ENCODE data around the gene LYPLA2. TPM values are rescaled to one million over a fixed set of nuclear protein-coding genes. Genes with fewer than 3 reads are reported as not detected.

The LYPLA2 gene
- total RNA-seq, 4 donors from 2014 or later: 52.7 to 76.9 (median 63.6) TPM

GRCh38 chr1:23804183-23804835 is 13.4 kb downstream of the LYPLA2 start:
- Histone ChIP-seq H3K27me3 (no peaks in the 10 kb centered on the region), H3K4me1 (peaks cover 19% of the 10 kb centered on the region), H3K27ac (no peak overlapping the region), H3K36me3 (peaks cover 9% of the 10 kb centered on the region), H3K4me3 (no peak overlapping the region), H3K9me3 (no peaks in the 10 kb centered on the region)
- TF ChIP-seq POLR2A (IDR thresholded peaks at IDR 0.05) (no peak), POLR2AphosphoS5 (IDR thresholded peaks at IDR 0.05) (no peak), EP300 (IDR thresholded peaks at IDR 0.05) (no peak)
- TF ChIP-seq, protein P1, sequence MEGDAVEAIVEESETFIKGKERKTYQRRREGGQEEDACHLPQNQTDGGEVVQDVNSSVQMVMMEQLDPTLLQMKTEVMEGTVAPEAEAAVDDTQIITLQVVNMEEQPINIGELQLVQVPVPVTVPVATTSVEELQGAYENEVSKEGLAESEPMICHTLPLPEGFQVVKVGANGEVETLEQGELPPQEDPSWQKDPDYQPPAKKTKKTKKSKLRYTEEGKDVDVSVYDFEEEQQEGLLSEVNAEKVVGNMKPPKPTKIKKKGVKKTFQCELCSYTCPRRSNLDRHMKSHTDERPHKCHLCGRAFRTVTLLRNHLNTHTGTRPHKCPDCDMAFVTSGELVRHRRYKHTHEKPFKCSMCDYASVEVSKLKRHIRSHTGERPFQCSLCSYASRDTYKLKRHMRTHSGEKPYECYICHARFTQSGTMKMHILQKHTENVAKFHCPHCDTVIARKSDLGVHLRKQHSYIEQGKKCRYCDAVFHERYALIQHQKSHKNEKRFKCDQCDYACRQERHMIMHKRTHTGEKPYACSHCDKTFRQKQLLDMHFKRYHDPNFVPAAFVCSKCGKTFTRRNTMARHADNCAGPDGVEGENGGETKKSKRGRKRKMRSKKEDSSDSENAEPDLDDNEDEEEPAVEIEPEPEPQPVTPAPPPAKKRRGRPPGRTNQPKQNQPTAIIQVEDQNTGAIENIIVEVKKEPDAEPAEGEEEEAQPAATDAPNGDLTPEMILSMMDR (IDR thresholded peaks at IDR 0.05): no peak
- DNase-seq (ENCODE audit: low spot score in 2 of 2): no peak
- WGBS: 83% methylated on average over 7 of the region's 7 CpGs

- whole genome bisulfite sequencing: 88% methylated on average over 2 of the region's 2 CpGs
- H3K27me3 ChIP-seq: no peaks in the 10 kb centered on the region
- H3K27ac ChIP-seq: no peak overlapping the region
- H3K4me3 ChIP-seq: no peak overlapping the region
- H3K4me1 ChIP-seq: peaks cover 14% of the 10 kb centered on the region
- TF ChIP-seq POLR2A (IDR thresholded peaks at IDR 0.05) (no peak), EP300 (IDR thresholded peaks at IDR 0.05) (no peak), POLR2AphosphoS5 (IDR thresholded peaks at IDR 0.05) (no peak)
- TF ChIP-seq, protein P1 (IDR thresholded peaks at IDR 0.05): no peak
- DNase-seq (ENCODE audit: low spot score in 2 of 2): no peak
- peaks cover 9% of the 10 kb centered on the region for H3K36me3 ChIP-seq
- H3K9me3 ChIP-seq: no peaks in the 10 kb centered on the region
These were observed 14.1 kb downstream of the LYPLA2 start for GRCh38 chr1:23805025-23805424.

DNA sequence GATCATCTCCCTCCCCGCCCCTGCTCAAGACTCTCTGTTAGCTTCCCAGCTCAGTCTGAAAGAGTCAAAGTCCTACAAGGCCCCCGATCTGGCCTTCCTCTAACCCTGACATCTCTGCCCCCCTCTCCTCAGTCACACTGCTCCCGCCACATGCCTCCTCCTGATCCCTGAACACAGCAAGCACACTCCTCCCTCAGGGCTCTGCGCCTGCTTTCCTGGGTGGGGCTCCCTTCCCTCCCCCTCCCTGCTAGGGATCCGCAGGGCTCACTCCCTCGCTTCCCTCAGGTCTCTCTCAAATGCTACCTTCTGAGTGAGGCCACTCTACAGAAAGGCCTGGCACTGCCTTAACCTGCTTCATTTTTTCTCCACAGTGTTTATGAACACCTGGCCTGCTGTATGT is 15.3 kb downstream of the LYPLA2 start:
- 68% methylated on average over 6 of the region's 6 CpGs for WGBS
- DNase-seq (ENCODE audit: low spot score in 2 of 2): no peak
- no peak overlapping the region for H3K27ac ChIP-seq
- TF ChIP-seq EP300 (IDR thresholded peaks at IDR 0.05): no peak
- no peak for TF ChIP-seq POLR2A (IDR thresholded peaks at IDR 0.05)
- H3K27me3 ChIP-seq: no peaks in the 10 kb centered on the region
- peaks cover 10% of the 10 kb centered on the region for H3K4me1 ChIP-seq
- no peak overlapping the region for H3K4me3 ChIP-seq
- H3K9me3 ChIP-seq: no peaks in the 10 kb centered on the region
- H3K36me3 ChIP-seq: peaks cover 13% of the 10 kb centered on the region

DNA sequence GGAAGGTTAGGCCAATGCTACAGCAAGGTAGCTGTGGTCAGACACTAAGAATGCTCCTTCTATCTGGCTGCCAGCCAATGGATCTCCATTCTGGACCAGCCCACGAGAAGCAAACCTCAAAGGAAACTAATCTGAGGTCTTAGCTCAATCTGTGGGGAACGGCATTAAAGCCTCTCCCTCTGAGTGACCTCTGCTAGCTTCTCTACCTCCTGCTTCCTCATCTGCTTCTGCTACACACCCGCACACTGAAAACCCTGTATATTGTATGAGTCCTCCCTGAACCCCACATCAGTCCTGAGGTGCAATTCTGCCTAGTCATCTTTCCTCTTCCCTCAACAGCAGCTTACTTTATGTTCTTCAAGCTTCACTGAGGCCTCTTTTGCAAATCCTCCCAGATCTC is 16.5 kb downstream of the LYPLA2 start:
- Histone ChIP-seq H3K27ac (no peak overlapping the region), H3K36me3 (peaks cover 21% of the 10 kb centered on the region), H3K27me3 (no peaks in the 10 kb centered on the region), H3K4me3 (no peak overlapping the region), H3K9me3 (no peaks in the 10 kb centered on the region), H3K4me1 (peaks cover 2% of the 10 kb centered on the region)
- DNase-seq (ENCODE audit: low spot score in 2 of 2): no peak
- 68% methylated on average over 3 of the region's 3 CpGs for WGBS
- TF ChIP-seq POLR2AphosphoS5 (IDR thresholded peaks at IDR 0.05) (no peak), EP300 (IDR thresholded peaks at IDR 0.05) (no peak), POLR2A (IDR thresholded peaks at IDR 0.05) (no peak)
- TF ChIP-seq, protein P1 (IDR thresholded peaks at IDR 0.05): no peak

GRCh38 chr1:23809751-23810171 is 18.8 kb downstream of the LYPLA2 start:
- no peaks in the 10 kb centered on the region for H3K9me3 ChIP-seq
- no peak overlapping the region for H3K4me3 ChIP-seq
- H3K36me3 ChIP-seq: peaks cover 33% of the 10 kb centered on the region
- no peak for TF ChIP-seq POLR2AphosphoS5 (IDR thresholded peaks at IDR 0.05)
- TF ChIP-seq, protein P1 (IDR thresholded peaks at IDR 0.05): peak; percentile 18 to 70
- 35% methylated on average over 6 of the region's 6 CpGs for WGBS
- H3K27ac ChIP-seq: no peak overlapping the region
- no peaks in the 10 kb centered on the region for H3K27me3 ChIP-seq
- H3K4me1 ChIP-seq: peaks cover 2% of the 10 kb centered on the region
- DNase-seq (ENCODE audit: low spot score in 2 of 2): no peak
